OCI-LY7 (cell line): ENCODE data around the gene MZB1.

Source experiments
- CTCF ChIP-seq: fragments of 200-600 bp; sonication (generic); conservative IDR thresholded peaks from 2 replicates; pipeline ENCODE4 v1.5.1; 2014; ENCODE audit warnings: mild to moderate bottlenecking, antibody characterized with exemption, low read length, moderate library complexity, mixed read lengths
- EZH2phosphoT487 ChIP-seq: fragments of 200-600 bp; sonication (generic); IDR thresholded peaks from 2 replicates; pipeline ENCODE4 v1.6.1; 2018; ENCODE audit warnings: low read depth, borderline replicate concordance, mild to moderate bottlenecking, mixed run types, antibody characterized with exemption, low read length, moderate library complexity, mixed read lengths

DNA sequence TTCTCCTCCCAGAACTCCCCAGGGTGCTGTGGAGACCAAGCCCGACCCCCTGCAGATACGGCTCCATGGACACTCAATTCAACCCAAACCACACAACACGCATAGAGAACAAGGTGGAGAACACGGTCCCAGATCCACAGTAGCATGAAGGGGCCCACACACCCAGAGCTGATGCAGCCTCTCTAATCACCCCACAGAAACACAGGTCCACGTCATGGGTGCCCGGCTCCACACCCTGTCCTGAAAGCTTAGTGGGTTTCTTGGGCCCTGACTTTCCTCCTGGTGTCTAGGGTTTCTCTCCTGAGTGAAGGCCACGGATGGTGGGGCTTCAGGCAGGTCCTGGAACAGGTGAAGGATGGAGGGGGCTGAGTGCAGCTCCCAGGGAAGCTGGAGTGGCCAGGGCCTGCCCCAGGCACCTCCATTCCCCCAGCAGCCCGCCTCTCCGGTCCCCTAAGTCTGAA lies 5.1 kb downstream of the MZB1 start:
- TF ChIP-seq CTCF: no peak
- no peak for TF ChIP-seq EZH2phosphoT487
